Stimulated activated CD4-positive, alpha-beta T cell treated with anti-CD3 and anti-CD28 coated beads, Interleukin-2, amount 100 ng/mL, for 48 hours (primary cell): Measurements from ENCODE around the gene TAAR2.
"Not testable (repeated sequence)": the region's sequence is repeated elsewhere in the genome, so short reads cannot be mapped to it uniquely, and the experiment has no call there.

ENCODE experiments used
- DNase-seq, 2 donors: peaks; one replicate each; pipeline ENCODE4 v3.0.0-alpha.2; 2020

The TAAR2 gene

DNA sequence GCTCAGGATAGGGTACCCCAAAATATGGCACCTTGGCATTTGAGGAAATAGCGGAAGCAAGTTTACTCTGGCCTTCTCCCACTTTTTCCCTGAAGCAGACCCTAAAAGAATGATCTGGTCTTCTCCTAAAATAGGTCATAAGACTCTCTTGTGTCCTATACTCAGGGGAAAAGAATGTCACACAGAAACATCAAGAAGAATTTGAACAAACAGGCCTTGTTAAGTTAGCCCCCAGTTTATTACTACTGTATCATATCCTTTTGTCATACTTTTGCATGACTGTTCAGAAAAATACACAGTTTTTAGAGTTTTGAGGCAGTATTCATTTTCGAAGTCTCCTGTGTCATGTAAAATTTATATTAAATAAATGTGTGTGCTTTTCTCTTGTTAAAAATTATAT lies 12.5 kb downstream of the TAAR2 start:
- no peak for DNase-seq

DNA sequence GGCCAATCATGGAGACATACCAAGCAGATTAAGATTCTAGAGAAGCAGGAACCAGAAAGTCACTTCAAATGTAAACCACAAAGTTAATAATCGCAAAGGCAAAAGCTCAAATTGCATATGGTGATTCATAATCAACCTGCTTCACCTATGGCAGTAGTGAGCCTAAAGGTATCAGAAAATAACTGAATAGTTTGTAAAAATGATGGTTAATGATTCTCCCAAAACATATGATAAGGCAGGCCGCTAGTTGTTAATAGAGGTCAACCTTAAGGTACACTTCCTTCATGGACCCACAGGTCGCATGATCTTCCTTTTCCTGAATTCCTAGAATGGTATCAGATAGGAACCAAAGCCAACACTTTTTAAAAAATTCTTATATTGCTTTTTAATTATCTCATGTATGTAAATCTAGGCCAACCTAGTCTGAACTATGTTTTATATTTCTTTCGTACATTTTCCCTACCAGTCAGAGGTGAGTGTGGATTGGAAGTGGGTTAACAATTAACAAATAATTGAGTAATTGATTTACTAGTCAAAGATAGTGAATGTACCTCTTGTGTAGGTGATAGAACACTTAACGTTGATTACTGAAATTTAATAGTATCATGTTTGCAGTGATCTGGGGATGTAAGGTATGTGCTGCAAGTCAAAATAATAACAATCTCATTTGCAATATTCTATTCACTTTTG lies 16.4 kb downstream of the TAAR2 start:
- no peak for DNase-seq

DNA sequence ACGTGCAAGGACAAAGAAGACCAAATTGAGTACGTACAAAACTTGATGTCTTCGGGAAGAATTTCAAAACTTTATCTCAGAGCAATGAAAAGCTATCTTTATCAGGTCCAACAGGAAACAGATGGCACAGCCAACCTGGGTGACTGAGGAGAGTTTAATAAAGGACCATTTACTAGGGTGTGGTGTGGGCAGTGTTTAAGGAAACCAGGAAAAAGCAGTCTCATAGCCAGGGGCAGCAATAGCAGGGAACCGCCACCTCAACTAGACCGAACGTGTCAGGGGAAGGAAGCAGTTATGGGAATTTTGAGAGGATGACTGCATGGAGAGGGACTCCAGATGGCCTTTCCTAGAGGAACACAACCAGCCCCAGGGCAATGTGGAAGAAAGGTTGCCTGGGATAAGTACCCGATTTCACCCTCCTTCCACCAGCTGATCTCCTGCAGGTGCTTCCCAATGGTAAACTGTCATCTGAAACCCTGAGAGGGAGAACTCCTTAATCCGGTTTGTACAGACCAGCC lies 19.4 kb downstream of the TAAR2 start:
- DNase-seq: no peak

DNA sequence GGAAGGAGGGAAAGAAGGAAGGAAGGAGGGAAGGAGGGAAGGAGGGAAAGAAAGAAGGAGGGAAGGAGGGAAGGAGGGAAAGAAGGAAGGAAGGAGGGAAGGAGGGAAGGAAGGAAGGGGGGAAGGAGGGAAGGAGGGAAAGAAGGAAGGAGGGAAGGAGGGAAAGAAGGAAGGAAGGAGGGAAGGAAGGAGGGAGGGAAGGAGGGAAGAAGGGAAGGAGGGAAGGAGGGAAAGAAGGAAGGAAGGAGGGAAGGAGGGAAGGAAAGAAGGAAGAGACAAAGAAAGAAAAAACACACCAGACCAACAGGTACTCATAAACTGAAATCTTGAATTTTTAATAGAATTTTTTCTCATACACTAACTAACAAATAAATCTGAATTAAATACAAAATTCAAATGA lies 23.2 kb downstream of the TAAR2 start:
- not testable (repeated sequence) for DNase-seq

DNA sequence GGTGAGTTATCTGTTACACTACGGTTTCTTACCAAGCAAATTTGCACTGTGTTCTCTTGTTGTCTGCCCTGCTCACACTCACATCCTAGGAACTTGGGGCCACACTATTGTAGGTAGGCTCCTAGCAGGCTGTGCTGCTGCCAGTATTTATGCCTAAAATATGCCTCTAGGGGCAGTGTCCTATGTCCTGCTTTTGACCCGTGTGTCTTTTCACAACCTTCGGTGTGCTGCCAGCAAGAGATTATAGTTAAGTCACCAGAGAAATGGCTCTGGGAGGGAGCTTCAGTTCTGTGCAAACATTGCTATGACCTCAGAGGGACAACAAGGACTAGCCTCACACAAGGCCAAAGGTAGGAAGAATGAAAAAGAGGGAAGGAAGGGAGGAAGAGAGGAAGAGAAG lies 25.6 kb downstream of the TAAR2 start:
- no peak for DNase-seq

DNA sequence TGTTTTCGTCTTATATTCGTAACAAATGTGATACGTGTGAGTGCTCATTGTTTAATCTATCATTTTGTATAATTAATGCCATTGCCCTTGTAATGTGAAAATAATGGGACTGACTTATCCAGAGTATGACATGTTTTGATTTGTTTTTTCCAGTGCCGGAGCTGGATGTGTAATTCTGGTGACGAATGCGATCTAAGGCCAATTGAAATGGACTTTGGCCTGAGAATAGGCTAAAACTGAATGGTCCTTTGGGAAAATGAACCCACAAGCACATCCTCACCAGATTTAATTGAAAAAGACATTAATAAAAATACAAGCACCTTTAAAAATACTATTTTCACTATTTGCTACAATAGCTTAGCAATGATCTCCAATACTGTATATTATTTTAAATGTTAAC lies 27.9 kb downstream of the TAAR2 start:
- DNase-seq: no peak

DNA sequence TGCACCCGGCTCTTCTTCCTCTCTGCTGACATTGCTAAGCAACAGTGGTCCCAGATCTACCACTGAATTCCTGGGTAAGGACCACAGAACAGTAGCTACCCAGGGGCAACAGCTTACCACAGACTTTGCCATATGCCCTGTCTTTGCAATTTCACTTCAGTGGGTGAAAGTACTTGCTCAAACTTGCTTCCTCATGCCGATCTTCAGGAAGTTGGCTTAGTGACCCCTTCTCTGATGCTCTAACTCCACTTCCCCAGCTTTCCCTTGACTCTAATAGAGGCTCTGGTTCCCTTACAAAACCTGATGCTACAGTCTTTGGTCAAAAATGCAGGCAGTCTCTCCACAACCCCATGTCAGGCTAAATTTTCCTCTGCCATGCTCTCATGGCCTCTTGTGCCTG lies 31.2 kb downstream of the TAAR2 start:
- DNase-seq: no peak

DNA sequence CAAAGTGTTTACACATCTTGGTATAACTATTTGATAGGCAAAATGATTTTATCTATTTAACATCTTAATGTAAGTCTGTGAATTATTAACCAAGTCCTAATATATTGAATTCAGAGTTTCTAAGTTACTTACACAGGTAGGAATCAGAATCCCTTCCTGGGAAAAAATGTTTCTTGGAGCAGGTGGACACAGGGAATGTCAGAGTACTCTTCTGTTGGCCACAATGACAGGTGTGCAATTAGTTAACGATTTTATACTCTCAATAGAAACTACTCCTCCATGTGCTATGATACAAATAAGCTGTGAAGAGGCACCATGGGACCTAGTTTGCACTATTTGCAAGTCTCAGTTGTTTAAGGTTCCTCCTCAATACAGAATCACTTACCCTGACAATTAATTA lies 33.7 kb downstream of the TAAR2 start:
- no peak for DNase-seq

DNA sequence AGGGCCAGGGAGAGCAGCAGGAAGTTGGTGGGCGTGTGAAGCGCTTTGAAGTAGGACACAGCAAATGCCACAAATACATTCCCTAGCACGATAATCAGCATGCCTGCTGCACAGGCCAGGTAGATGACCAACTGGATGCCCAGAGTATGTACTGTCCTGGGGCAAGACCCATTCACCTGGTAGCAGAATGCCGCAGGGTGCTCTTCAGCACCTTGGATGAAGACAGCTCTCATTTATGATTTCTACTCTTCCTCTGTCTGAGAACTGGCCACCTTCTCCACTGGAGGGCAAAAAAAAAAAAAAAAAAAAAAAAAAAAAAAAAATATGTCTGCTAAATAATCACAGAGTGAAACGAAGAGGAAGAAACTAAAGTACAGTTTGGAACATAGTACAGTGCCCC lies 34.6 kb downstream of the TAAR2 start, which contains the start of gene TAAR5:
TSS of gene TAAR5 (minus strand) at position 288 of the 400 bp plus-strand sequence. CDS start at position 233, 55 bp downstream.
- DNase-seq: no peak

DNA sequence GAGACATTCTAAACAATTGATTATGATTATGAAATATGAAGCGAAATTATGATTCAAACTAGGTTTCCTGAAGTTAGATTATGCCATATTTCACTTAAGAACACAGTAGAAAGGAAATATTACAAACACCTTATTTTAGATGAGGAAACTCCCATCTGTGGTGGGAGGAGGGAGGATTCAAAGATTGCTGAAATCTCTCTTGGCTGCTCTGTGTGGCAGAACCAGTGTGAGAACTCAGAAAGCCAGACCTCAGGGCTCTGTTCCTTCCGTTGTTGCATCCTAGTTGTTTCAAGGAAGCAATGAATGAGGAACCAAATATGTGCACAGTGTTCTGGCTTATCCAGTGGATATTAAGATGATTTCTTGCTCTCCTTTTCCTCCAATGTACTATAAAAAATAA lies 36.7 kb downstream of the TAAR2 start:
- no peak for DNase-seq

DNA sequence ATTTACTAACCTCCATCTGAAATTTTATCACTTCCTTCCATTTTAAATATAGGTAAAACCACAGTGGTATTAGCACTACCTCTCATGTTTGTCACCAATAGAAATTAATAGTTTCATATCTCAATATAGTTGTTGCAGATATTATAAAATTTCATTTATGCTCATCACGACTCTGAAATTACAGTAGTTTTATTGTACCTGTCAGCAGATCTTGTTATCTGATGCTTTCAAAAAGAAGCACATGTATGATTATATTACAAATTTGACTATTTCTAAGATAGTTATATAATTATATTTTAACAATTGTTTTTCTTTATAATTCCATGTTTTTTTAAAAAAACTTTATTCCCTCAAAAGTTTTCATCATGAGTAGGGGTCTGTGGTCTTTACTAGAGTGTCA lies 39.4 kb downstream of the TAAR2 start:
- no peak for DNase-seq

DNA sequence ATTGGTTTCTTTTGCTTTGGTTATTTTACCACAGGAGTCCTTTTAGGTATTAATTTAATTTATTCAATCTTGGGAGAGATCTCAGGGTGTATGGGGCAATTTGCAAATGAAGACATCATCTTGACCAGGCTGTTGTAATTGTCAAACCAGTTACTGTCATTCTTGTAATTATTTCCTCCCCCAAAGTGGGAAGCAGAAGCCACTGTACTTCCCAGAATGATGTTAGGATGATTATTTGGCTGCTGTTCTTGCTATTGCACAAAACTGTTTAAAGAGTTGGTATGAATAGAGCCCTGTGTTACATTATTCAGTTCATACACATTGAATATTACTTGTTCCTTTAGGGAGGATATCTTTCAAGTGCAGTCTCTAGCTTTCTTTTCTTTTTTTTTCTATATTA lies 52.3 kb downstream of the TAAR2 start:
- DNase-seq: no peak

DNA sequence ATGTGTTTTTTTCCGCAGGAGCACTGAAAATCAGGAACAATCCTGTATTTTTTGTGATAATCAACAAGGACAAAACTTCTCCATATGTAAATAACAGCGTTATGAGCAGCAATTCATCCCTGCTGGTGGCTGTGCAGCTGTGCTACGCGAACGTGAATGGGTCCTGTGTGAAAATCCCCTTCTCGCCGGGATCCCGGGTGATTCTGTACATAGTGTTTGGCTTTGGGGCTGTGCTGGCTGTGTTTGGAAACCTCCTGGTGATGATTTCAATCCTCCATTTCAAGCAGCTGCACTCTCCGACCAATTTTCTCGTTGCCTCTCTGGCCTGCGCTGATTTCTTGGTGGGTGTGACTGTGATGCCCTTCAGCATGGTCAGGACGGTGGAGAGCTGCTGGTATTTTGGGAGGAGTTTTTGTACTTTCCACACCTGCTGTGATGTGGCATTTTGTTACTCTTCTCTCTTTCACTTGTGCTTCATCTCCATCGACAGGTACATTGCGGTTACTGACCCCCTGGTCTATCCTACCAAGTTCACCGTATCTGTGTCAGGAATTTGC lies 53.8 kb downstream of the TAAR2 start, which contains the start of gene TAAR6:
TSS of gene TAAR6 (plus strand) at position 102 of the 557 bp plus-strand sequence. CDS start at position 102, 0 bp downstream.
- no peak for DNase-seq

DNA sequence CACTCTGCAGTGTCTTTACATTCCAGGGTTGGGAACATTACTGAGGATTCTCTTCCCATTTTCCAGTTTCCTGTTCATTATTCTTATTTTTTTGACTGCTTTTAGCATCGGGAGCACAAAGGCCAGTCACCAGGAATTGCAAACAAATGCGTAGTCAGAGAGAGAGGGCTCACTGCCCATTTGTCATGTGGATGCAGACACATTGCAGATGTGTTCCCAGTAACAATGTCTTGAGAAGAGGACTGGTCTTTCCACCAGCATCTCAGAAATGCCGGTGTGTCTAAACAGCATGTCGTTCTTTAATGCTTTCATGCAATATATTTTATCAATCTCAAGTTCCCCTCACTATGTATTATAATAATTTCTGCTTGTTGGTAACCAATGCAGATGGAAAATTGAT lies 54.9 kb downstream of the TAAR2 start:
- no peak for DNase-seq

DNA sequence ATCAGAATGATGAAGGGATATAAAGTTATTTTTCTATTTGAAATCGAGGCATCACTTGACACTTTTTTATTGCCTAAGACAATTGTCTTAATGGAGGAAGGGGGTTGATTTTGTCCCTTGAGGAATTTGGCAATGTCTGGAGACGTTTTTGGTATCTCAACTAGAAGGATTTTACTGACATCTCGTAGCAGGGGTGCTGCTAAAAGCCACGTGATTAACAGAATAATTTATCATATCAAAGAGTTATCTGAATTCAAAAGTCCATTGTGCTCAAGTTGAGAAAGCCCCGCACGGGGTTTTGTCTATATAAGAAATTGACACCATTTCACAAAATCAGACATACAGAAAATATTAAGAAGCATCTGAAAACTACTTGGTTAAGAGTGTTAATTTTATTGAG lies 55.5 kb downstream of the TAAR2 start:
- DNase-seq: no peak

DNA sequence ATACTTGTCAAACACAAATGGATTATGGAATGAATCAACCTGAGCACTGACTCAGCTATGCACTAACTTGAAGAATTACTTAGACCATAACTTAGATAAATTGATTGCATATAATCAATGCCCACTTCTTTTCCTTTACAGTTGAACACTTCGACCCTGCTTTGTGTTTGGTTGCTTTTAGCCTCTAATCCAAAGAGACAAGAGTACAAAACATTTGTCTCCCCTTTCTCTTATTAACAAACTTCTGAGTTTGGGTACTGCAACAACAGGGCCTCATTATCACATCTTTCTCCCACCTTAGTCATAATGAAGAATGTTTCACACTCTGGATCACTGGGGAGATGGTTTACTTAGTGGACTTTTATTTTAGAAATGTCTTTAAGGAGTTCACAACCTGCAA lies 56.5 kb downstream of the TAAR2 start:
- no peak for DNase-seq
